ENCODE data around the gene SGO2. TPM values are rescaled to one million over a fixed set of nuclear protein-coding genes. Genes with fewer than 3 reads are reported as not detected.

The SGO2 gene
- total and polyA plus RNA-seq, 2 donors (not counting 3 experiments of a cell fraction or from before 2014, with no cell fraction given): 1.7 to 20.5 TPM

GRCh38 chr2:200616656-200617055 lies 90.6 kb downstream of the SGO2 start:
- Histone ChIP-seq H3K4me1 (ENCODE audit: control insufficient read depth, extremely low read depth, insufficient read depth, low read length) (no peaks in the 10 kb centered on the region), H3K27ac (ENCODE audit: insufficient read depth, low read depth, low read length) (no peak overlapping the region), H3K9ac (replicated peaks; ENCODE audit: extremely low read depth, insufficient read depth, low read length) (no peak overlapping the region), H3K9me1 (replicated peaks; ENCODE audit: control insufficient read depth, extremely low read depth, insufficient read depth, low read length) (no peaks in the 10 kb centered on the region), H3K4me3 (replicated peaks in 1 of 3; ENCODE audit: insufficient read depth in 1 of 3, low read depth in 1 of 3, low read length in 3 of 3) (no peak overlapping the region), H3K36me3 (ENCODE audit: control insufficient read depth in 2 of 2, extremely low read depth in 1 of 2, insufficient read depth in 2 of 2, low read length in 2 of 2) (no peaks in the 10 kb centered on the region), H2AFZ (ENCODE audit: low read depth, low read length) (no peak overlapping the region), H3K79me2 (ENCODE audit: control insufficient read depth, insufficient read depth, low read length) (no peaks in the 10 kb centered on the region), H4K20me1 (replicated peaks; ENCODE audit: control insufficient read depth, extremely low read depth, insufficient read depth, low read length) (no peaks in the 10 kb centered on the region), H3K9me3 (replicated peaks; ENCODE audit: control insufficient read depth, insufficient read depth, low read length) (no peaks in the 10 kb centered on the region), H3K4me2 (ENCODE audit: insufficient read depth, low read length) (no peak overlapping the region), H3K27me3 (ENCODE audit: control insufficient read depth in 2 of 2, insufficient read depth in 2 of 2, low read length in 2 of 2) (no peaks in the 10 kb centered on the region)
- ChIA-PET CTCF (interaction anchor here (0.6 to 2.9 kb wide), 5 partner anchors 12 to 107 kb away, joined by 3 to 7 read pairs (median 4); partner anchors contain the start of genes AOX1 and KCTD18), POLR2A (no interaction called here)
- BruUV-seq (replicated peaks): no TSS peak
- FAIRE-seq (no peak), DNase-seq (ENCODE audit: low read depth, low spot score) (no peak)
- TF ChIP-seq MYC (IDR thresholded peaks at IDR 0.05; ENCODE audit: low read depth, low read length) (no peak), CTCF (IDR thresholded peaks at IDR 0.05; ENCODE audit: extremely low read depth in 1 of 2, insufficient read depth in 1 of 2, low read depth in 1 of 2, low read length in 2 of 2) (no peak), MAX (IDR thresholded peaks at IDR 0.05; ENCODE audit: insufficient read depth, insufficient read length) (no peak), JUN (IDR thresholded peaks at IDR 0.05; ENCODE audit: borderline replicate concordance, insufficient read depth, insufficient read length, low read depth) (no peak), POLR2AphosphoS5 (IDR thresholded peaks at IDR 0.05; ENCODE audit: insufficient read depth, low read depth, low read length) (no peak), FOS (IDR thresholded peaks at IDR 0.05; ENCODE audit: borderline replicate concordance, insufficient read depth, low read length) (no peak), GATA2 (IDR thresholded peaks at IDR 0.05; ENCODE audit: insufficient read depth, insufficient read length, low read depth, low read length) (no peak), EZH2 (IDR thresholded peaks at IDR 0.05; ENCODE audit: borderline replicate concordance, low read depth, low read length, severe bottlenecking) (no peak), POLR2A (IDR thresholded peaks at IDR 0.05; ENCODE audit: low read depth, low read length) (no peak)
- dilution Hi-C loops (cut with MboI; ENCODE audit: extremely low pct_ligation_motif_present, low sequenced_read_pairs) (no loop called here), intact Hi-C loops (cut with micrococcal nuclease) (no loop called here)
